Progenitor cell of endocrine pancreas (in vitro differentiated cells): ENCODE data around the gene SORCS2. TPM values are rescaled to one million over a fixed set of nuclear protein-coding genes. Genes with fewer than 3 reads are reported as not detected.

Experiments
- DNase-seq: peaks from one replicate; pipeline ENCODE4 v3.0.0; 2021; ENCODE audit warnings: low spot score; ENCODE audit not compliant: unreplicated experiment
- H3K27ac Mint-ChIP-seq: 2 replicates; pipeline ENCODE4 v1.8.0; 2021; ENCODE audit warnings: mild to moderate bottlenecking, moderate library complexity, mixed read lengths
- H3K27me3 Mint-ChIP-seq: 2 replicates; pipeline ENCODE4 v1.8.0; 2021; ENCODE audit warnings: mixed read lengths
- H3K36me3 Mint-ChIP-seq: 2 replicates; pipeline ENCODE4 v1.8.0; 2022; ENCODE audit warnings: mixed read lengths; ENCODE audit not compliant: insufficient read depth
- H3K4me1 Mint-ChIP-seq: 2 replicates; pipeline ENCODE4 v1.8.0; 2021; ENCODE audit warnings: low read depth, mixed read lengths
- H3K4me3 Mint-ChIP-seq: 2 replicates; pipeline ENCODE4 v1.8.0; 2021; ENCODE audit warnings: low read depth, mild to moderate bottlenecking, moderate library complexity, mixed read lengths
- H3K9me3 Mint-ChIP-seq: 2 replicates; pipeline ENCODE4 v1.8.0; 2021; ENCODE audit warnings: low read depth, mixed read lengths
- total RNA-seq: library from RNA; stranded (reverse); gene quantifications from 2 replicates; pipeline ENCODE4 v1.2.1, GENCODE V29; 2021
- TF ChIP-seq, protein P1 (sequence below): fragments of 200-600 bp; sonication (generic); IDR thresholded peaks from one replicate; pipeline ENCODE4 v1.5.0; 2021; ENCODE audit warnings: antibody characterized with exemption, mild to moderate bottlenecking; ENCODE audit not compliant: unreplicated experiment

Gene SORCS2
- total RNA-seq, 1 donor from 2014 or later: 2.2 TPM

DNA sequence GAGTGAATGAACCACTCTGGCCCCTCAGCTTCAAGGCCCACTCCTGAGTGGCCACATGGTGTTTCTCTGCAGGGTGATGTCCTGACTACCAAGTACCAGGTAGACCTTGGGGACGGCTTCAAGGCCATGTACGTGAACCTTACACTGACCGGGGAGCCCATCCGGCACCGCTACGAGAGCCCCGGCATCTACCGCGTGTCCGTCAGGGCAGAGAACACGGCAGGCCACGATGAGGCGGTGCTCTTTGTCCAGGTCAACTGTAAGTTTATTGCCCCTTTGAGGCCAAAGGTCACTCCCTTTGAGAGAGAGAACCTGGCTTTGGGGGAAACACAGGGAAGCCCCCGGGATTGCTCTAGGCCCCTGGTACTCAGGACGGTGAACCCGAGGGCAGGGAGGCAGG is 531.3 kb downstream of the SORCS2 start:
- no peak for DNase-seq
- TF ChIP-seq, protein P1, sequence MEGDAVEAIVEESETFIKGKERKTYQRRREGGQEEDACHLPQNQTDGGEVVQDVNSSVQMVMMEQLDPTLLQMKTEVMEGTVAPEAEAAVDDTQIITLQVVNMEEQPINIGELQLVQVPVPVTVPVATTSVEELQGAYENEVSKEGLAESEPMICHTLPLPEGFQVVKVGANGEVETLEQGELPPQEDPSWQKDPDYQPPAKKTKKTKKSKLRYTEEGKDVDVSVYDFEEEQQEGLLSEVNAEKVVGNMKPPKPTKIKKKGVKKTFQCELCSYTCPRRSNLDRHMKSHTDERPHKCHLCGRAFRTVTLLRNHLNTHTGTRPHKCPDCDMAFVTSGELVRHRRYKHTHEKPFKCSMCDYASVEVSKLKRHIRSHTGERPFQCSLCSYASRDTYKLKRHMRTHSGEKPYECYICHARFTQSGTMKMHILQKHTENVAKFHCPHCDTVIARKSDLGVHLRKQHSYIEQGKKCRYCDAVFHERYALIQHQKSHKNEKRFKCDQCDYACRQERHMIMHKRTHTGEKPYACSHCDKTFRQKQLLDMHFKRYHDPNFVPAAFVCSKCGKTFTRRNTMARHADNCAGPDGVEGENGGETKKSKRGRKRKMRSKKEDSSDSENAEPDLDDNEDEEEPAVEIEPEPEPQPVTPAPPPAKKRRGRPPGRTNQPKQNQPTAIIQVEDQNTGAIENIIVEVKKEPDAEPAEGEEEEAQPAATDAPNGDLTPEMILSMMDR: no peak
- Mint-ChIP-seq H3K4me3 (no peak overlapping the region), H3K27ac (no peak overlapping the region), H3K27me3 (peaks cover 25% of the 10 kb centered on the region), H3K36me3 (no peaks in the 10 kb centered on the region), H3K9me3 (peaks cover 5% of the 10 kb centered on the region), H3K4me1 (no peaks in the 10 kb centered on the region)

DNA sequence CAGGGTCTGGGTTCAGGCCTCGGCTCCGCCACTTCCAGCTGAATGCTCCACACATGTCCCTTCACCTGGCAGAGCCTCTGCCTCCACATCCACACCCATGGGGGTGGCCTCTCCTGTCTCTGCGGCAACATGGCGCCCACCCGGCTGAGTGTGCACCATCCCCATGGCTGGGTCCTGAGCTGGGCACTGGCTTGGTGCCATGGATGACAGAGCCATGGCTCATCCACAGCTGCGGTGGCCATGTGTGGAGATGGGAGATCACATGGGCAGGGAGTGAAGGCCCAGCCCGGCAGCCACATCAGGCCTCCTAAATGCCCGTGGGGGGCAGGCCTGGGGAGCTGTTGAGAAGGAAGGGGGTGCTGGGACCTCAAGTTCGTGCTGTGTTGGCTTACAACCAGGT is 533.6 kb downstream of the SORCS2 start:
- TF ChIP-seq, protein P1: no peak

GRCh38 chr4:7726665-7727413 is 534.5 kb downstream of the SORCS2 start:
- H3K4me3 Mint-ChIP-seq: no peak overlapping the region
- no peak overlapping the region for H3K27ac Mint-ChIP-seq
- TF ChIP-seq, protein P1: no peak
- H3K36me3 Mint-ChIP-seq: no peaks in the 10 kb centered on the region
- H3K9me3 Mint-ChIP-seq: peaks cover 5% of the 10 kb centered on the region
- H3K4me1 Mint-ChIP-seq: no peaks in the 10 kb centered on the region
- no peak for DNase-seq
- peaks cover 17% of the 10 kb centered on the region for H3K27me3 Mint-ChIP-seq

More for the DNA sequence above, 533.6 kb downstream of the SORCS2 start:
- no peaks in the 10 kb centered on the region for H3K36me3 Mint-ChIP-seq
- H3K9me3 Mint-ChIP-seq: peaks cover 5% of the 10 kb centered on the region
- H3K4me3 Mint-ChIP-seq: no peak overlapping the region
- H3K27ac Mint-ChIP-seq: no peak overlapping the region
- peaks cover 12% of the 10 kb centered on the region for H3K27me3 Mint-ChIP-seq
- H3K4me1 Mint-ChIP-seq: no peaks in the 10 kb centered on the region
- DNase-seq: no peak

GRCh38 chr4:7727749-7728148 is 535.4 kb downstream of the SORCS2 start:
- Mint-ChIP-seq H3K27ac (no peak overlapping the region), H3K4me3 (no peak overlapping the region), H3K4me1 (no peaks in the 10 kb centered on the region), H3K36me3 (no peaks in the 10 kb centered on the region), H3K9me3 (peaks cover 5% of the 10 kb centered on the region), H3K27me3 (peaks cover 18% of the 10 kb centered on the region)
- TF ChIP-seq, protein P1: no peak
- DNase-seq: no peak

DNA sequence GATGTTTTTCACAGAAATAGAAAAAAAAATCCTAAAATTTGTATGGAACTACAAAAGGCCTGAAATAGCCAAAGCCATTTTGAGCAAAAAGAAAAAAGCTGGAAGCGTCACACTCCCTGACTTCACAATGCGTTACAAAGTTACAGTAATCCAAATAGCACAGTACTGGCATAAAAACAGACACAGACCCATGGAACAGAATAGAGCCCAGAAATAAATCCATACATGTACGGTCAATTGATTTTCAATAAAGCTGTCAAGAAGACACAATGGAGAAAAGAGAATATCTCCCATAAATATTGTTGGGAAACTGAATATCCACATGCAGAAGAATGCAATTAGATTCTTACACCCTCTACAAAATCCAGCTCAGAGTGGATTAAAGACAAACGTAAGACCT is 539.1 kb downstream of the SORCS2 start:
- TF ChIP-seq, protein P1: no peak

More for the DNA sequence above, 539.1 kb downstream of the SORCS2 start:
- no peak overlapping the region for H3K27ac Mint-ChIP-seq
- H3K9me3 Mint-ChIP-seq: no peaks in the 10 kb centered on the region
- H3K27me3 Mint-ChIP-seq: peaks cover 17% of the 10 kb centered on the region
- no peaks in the 10 kb centered on the region for H3K4me1 Mint-ChIP-seq
- H3K36me3 Mint-ChIP-seq: no peaks in the 10 kb centered on the region
- no peak overlapping the region for H3K4me3 Mint-ChIP-seq
- DNase-seq: no peak
